GM12864 (cell line): Measurements from ENCODE around the gene STIL.

ENCODE experiments used
- DNase-seq: peaks from one replicate; pipeline ENCODE4 v3.0.0-alpha.2; 2011; ENCODE audit warnings: low read depth
- H3K4me3 ChIP-seq: 2 replicates; pipeline ENCODE4 v1.5.1; 2011; ENCODE audit warnings: mild to moderate bottlenecking, low read depth, low read length, control low read depth
- CTCF ChIP-seq: IDR thresholded peaks from 2 replicates; pipeline ENCODE4 v1.5.1; 2011; ENCODE audit warnings: low read depth, mild to moderate bottlenecking, moderate library complexity, low read length, control low read depth, inconsistent platforms; ENCODE audit errors: missing control alignments

STIL gene

GRCh38 chr1:47249755-47250154 lies 64.2 kb downstream of the STIL start:
- H3K4me3 ChIP-seq, result no peak overlapping the region
- no peak for DNase-seq
- TF ChIP-seq CTCF, result no peak

GRCh38 chr1:47244339-47244862 lies 69.5 kb downstream of the STIL start:
- TF ChIP-seq CTCF, result no peak
- no peak for DNase-seq
- H3K4me3 ChIP-seq, result no peak overlapping the region

GRCh38 chr1:47243910-47244309 lies 70.0 kb downstream of the STIL start:
- no peak for DNase-seq
- TF ChIP-seq CTCF, result no peak
- H3K4me3 ChIP-seq, result no peak overlapping the region

- no peak for TF ChIP-seq CTCF
- no peak overlapping the region for H3K4me3 ChIP-seq
- no peak for DNase-seq
Observed at GRCh38 chr1:47241114-47242113, 72.5 kb downstream of the STIL start.

GRCh38 chr1:47238935-47239592 lies 74.9 kb downstream of the STIL start:
- no peak for TF ChIP-seq CTCF
- DNase-seq, result no peak
- H3K4me3 ChIP-seq, result no peak overlapping the region

GRCh38 chr1:47235806-47236205 lies 78.1 kb downstream of the STIL start:
- H3K4me3 ChIP-seq, result no peak overlapping the region
- DNase-seq, result no peak
- no peak for TF ChIP-seq CTCF
